DMS 273 (cell line): Measurements from ENCODE around the gene CDK16.

Experiments used
- DNase-seq: peaks from one replicate; lab custom pipeline; 2025; ENCODE audit not compliant: unreplicated experiment; lab: John Stamatoyannopoulos, UW

Gene CDK16

DNA sequence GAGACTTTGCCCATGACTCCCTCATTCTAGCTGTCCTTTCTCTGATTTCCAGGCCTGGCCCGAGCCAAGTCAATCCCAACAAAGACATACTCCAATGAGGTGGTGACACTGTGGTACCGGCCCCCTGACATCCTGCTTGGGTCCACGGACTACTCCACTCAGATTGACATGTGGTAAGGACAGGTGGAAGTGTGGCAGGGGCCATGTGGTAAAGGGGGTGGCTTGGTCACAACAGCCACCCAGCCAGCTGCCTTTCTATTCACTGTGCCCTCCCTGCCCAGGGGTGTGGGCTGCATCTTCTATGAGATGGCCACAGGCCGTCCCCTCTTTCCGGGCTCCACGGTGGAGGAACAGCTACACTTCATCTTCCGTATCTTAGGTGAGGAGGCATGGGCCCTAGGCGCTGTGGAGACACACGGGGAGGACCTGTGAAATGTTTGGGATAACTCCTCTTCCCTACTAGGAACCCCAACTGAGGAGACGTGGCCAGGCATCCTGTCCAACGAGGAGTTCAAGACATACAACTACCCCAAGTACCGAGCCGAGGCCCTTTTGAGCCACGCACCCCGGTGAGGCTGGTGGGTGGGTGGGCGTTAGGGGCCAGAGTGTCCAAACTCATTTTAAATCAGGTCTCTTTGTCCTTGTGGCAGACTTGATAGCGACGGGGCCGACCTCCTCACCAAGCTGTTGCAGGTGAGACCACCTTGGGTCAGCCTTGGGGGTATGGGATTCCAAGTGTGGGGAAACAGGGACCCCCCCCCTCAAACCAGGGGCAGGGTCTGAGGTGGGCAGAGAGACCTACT, 8.3 kb downstream of the CDK16 start:
- no peak for DNase-seq

GRCh38 chrX:47227334-47227583, 8.8 kb downstream of the CDK16 start:
- no peak for DNase-seq

GRCh38 chrX:47228550-47229270, 10.2 kb downstream of the CDK16 start:
- no peak for DNase-seq

DNA sequence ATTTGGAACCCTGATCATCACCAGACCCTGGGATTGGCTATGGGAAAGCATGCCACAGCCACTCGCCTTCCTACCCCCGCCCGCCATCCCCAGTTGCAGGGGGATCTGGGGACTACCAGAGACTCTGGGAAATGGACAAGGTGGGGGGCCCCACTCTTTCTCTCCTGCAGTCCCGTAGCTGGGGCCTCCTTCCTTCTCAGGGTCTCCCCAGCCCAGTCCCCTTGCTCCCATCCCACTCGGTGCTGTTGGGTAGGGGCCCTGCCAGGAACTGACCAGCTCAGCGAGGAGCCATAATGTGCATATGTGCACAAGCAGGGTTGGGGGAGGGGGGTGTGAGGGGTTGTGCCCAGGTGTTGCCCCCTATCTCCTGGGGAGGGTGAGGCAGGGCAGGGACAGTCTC, 10.9 kb downstream of the CDK16 start:
- DNase-seq: no peak

DNA sequence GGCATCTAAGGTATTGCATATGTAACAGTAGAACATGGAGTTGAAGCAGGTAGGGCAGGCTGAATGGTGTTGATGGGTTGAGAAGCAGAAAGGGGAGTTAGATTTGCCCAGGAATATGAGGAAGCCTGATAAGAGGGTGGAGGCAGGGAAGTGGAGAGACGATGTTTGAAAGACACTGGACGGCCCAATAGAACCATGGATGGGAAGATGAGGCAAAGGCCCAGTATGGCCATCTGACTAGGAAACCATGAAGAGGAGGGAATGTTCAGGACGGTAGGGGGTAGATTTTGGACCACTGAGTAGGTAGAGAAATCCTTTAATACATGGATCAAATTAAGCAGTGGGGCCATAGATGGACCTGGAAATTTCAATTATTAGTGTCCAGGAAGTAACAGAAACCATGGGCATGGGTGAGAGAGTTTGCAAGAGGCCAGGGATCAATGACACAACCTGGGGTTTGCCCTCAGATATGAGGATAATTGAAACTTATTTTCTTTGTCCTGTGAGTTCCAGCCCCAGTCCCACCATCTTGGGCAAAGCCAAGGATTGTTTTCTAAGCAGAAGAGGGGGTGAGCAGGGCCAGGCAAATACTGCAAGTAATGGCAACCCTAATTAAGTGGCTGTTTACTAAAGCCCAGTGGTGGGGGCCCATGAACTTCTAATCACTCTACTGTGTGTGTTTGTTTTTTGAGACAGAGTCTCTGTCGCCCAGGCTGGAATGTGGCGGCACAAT, 11.8 kb downstream of the CDK16 start:
- no peak for DNase-seq

DNA sequence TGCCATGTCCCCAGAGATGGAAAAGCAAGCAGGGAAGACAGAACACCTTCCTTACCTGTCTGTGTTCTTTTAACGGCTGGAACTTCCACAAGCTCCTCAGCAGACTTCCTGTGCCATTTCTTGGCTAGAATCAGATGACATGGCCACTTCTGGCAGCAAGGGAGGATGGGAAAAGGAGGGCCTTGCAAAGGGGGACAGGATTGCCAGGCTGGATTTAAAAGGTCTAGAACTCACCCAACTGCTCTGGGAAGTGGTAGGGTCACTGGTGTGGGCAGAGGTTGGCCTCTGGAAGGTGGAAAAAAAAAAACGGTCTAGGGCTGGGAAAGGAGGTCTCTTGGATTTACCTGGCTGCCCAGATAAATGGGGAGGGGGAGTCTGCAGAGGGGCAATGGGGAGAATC, 12.7 kb downstream of the CDK16 start:
- DNase-seq: no peak

- no peak for DNase-seq
These were observed 13.8 kb downstream of the CDK16 start for GRCh38 chrX:47232197-47232802.

GRCh38 chrX:47232803-47233332, 14.4 kb downstream of the CDK16 start, which contains the start of gene USP11:
TSS of gene USP11 (plus strand) at chrX:47233009. CDS start at chrX:47233044, 35 bp downstream.
- DNase-seq: peak; percentile 75

DNA sequence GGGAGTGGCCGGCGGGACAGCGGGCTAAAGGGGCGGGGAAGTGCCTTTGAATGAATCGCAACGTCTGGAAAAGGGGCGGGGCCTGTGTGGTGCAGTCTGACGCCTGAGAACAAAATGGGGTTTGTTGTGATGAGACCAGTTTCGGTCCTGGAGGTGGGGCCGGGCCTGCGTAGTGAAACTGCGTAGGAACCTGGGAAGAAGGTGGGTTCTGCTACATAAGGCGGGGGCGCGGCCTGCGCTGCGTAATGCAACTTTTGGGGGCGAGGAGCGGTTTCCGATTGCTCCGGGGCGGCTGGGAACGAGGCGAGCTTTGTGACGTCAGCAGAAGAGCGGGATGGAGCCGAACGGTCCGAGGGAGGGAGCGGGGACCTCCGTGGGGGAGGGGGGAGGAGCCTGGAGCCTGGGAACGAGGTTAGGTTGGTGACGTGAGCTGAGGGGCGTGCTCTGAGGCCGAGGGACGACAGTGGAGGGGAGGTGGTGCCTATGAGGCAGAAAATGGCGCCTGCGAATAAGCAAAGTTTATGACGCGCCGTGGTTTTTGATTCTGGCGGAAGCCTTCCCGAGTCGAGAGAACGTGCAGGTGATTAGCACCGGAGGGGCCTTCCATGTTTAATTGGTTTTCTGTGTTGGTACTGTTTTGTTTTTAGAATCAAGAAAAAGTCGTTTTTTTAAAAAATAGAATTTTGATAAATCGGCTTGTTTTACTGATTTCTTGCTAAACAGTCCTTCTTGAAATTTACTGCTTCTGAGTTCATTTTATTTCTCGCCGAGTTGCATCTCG, 15.0 kb downstream of the CDK16 start:
- DNase-seq: peak; percentile 96

DNA sequence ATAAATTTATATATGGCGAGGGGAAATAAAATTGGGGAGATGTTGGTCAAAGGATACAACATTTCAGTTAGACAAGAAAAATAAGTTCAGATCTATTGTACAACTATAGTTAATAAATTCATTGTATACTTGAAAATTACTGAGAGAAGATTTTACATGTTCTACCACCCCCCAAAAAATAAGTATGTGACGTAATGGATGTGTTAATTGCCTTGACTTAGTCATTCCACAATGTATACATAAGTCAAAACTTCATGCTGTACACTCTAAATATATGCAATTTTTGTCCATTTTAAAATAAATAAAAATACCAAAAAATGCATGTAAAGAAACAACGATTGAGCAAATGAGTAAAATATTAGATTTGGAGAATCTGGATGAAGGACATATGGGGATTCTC, 16.1 kb downstream of the CDK16 start:
- no peak for DNase-seq

GRCh38 chrX:47235691-47236103, 17.2 kb downstream of the CDK16 start:
- no peak for DNase-seq

DNA sequence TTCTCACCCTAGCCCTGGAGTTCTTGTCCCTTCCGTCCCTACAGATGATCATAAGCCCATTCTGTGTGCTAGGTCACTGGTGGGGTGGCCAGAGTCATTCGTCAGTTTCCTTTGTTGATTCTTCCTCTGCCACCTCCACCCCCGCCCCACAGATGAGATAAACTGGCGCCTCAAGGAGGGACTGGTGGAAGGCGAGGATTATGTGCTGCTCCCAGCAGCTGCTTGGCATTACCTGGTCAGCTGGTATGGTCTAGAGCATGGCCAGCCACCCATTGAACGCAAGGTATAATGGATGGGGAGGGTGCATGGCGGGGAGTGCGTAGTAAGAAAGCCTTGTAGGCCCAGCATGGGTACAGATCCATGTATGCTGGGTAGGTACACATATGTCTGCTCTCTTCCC, 20.7 kb downstream of the CDK16 start:
- no peak for DNase-seq

GRCh38 chrX:47239898-47240545, 21.5 kb downstream of the CDK16 start:
- no peak for DNase-seq

DNA sequence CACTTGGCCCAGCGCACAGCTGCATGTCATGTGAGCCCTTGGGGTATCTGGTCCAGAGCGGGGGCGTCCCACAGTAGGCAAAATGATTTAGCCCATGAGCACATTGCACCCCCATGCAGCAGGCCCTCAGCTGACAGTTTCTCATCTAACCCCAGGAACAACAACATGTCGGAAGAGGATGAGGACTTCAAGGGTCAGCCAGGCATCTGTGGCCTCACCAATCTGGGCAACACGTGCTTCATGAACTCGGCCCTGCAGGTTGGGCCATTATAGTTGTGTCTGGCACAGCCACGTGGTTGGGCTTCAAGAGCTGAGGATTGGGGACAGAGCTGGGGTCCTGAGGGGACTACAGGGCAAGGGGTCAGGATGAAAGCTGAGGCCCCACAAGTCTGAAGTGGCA, 22.1 kb downstream of the CDK16 start:
- no peak for DNase-seq

GRCh38 chrX:47241201-47242011, 22.9 kb downstream of the CDK16 start:
- no peak for DNase-seq

DNA sequence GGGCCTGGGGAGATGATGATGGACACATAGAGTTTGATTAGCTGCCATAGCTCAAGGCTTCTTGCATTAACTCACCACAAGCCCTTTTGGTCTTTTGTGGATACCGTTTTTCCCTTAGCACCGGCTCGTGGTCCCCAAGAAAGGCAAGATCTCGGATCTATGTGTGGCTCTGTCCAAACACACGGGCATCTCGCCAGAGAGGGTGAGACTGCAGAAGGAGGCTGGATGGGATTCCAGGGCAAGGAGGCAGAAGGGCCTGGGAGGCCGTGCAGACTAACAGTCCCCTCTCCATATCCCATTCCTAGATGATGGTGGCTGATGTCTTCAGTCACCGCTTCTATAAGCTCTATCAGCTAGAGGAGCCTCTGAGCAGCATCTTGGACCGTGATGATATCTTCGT, 23.8 kb downstream of the CDK16 start:
- DNase-seq: no peak

DNA sequence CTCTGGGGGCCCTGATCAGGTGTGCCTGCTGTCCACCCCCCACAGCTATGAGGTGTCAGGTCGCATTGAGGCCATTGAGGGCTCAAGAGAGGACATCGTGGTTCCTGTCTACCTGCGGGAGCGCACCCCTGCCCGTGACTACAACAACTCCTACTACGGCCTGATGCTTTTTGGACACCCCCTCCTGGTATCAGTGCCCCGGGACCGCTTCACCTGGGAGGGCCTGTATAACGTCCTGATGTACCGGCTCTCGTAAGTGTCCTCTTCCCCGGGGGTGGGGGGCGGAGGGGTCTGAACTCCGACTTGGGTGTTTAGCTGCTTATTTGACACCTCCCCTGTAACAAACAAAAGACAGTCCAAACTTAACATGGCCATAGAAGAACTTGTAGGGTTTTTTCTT, 24.9 kb downstream of the CDK16 start:
- no peak for DNase-seq

DNA sequence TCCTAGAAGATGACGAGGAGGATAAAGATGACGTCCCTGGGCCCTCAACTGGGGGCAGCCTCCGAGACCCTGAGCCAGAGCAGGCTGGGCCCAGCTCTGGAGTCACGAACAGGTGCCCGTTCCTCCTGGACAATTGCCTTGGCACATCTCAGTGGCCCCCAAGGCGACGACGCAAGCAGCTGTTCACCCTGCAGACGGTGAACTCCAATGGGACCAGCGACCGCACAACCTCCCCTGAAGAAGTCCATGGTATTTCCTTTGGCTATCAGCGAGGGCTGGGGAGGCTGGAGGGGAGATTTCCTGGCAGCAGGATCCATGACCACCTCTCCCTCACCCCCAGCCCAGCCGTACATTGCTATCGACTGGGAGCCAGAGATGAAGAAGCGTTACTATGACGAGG, 26.2 kb downstream of the CDK16 start:
- no peak for DNase-seq

- DNase-seq: peak; percentile 83
These were observed 26.7 kb downstream of the CDK16 start for GRCh38 chrX:47245156-47245555.
